NCI-H2196 treated with DMSO at 0.1 percent for 48 hours (cell line): ENCODE results near the gene INPP5E.

Experiments used
- DNase-seq: peaks from one replicate; lab custom pipeline; 2025; ENCODE audit not compliant: unreplicated experiment; lab: John Stamatoyannopoulos, UW

The INPP5E gene

DNA sequence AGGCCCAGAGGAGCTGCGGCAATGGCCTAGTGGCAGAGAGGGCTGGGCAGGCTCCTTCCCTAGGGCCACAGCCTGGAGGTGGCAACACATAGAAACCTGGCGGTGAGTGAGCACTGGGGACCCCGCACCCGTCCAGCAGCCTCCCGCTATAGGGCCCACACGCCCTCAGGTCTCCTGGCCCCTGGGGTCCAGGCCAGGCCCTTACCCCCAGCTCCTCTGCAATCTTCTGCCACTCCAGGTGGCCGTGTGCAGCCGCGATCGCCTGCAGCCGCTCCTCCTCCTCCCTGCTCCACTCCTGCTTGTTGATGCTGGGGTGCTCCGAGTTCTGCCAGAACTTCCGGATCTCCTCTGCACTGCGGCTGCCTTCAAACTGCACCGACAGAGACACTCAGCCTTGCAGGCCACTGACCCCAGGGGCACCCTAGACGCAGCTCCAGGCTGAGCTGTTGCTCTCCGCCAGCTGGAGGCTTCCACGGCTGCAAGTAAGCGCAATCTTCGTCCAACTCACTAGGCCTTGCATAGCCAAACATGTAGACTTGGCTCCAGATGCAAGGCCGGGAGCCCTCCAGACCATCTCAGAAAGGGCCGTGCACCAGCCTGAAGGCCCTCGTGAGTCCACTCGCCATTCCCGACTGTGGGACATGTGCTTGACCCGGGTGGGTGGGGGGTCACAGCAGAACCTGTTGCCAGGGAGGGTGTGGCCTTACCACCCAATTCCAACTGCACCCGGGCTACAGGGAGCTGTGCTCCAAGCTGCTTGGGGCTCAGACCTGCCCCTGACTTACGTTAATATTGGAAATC lies 47.7 kb downstream of the INPP5E start:
- DNase-seq: no peak

DNA sequence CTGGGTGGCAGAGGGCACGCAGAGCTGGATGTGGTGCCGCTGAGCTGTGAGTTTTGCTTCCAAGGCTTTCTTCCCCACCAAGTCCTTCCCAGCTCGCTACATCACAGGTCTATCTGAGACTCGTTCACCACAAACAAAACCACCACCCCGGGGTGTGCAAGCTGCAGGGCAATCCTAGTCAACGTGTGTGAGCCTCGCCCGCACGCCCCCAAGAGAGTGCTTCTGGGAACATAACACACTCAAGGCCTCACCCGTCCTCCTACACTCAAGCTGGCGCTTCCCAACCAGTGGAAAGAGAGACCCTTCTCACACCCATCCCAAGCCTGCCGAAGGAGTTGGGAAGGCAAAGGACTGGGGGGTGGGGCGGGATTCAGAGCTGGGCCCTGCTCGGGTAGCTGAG lies 50.2 kb downstream of the INPP5E start:
- DNase-seq: no peak

DNA sequence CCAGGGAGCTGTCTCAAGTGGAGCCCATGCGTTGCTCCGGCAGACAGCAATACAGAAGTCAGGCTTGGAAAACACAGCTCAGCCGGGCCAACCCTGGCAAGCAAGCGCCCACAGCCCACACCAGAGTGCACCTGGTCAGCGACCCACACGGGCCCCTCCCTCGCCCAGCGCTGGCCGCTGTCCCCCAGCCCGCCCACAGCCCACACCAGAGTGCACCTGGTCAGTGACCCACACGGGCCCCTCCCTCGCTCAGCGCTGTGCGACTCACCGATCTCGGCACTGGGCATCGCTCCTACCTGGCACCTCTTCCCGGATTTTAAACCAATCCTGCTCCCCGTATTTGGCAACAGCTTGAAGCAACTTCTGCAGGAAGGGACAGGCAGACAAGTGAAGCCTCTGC lies 52.4 kb downstream of the INPP5E start:
- DNase-seq: no peak

DNA sequence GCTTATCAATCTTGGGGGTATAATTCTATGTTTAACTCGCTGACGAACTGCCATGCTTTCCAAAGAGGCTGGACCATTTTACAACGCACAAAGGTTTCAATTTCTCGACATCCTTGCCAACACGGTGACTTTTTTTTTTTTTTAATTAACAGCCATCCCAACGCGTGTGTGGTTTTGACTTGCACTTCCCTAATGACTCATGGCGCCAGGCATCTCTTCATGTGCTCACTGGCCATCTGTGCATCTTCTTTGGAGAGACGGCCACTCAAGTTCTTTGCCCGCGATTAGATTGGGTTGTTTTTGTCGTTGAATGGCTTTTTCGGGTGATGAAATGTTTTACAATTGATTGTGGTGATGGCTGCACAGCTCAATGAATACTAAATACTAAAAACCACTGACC lies 53.6 kb downstream of the INPP5E start:
- DNase-seq: no peak

DNA sequence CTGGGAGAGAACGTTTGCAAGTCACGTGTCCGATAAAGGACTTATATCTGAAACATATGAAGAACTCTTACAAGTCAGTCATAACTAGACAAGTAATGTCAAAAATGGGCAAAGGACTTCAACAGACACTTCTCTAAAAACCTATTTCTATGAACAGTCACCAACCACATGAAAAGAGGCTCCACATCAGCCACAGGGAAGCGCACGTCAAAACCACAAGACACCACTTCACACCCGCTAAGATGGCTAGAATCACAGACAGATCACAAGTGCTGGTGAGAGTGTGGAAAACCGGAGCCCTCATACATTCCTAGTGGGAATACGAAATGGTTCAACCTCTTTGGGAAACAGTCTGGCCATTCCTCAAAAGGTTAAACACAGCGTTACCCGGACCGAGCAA lies 54.6 kb downstream of the INPP5E start:
- no peak for DNase-seq

DNA sequence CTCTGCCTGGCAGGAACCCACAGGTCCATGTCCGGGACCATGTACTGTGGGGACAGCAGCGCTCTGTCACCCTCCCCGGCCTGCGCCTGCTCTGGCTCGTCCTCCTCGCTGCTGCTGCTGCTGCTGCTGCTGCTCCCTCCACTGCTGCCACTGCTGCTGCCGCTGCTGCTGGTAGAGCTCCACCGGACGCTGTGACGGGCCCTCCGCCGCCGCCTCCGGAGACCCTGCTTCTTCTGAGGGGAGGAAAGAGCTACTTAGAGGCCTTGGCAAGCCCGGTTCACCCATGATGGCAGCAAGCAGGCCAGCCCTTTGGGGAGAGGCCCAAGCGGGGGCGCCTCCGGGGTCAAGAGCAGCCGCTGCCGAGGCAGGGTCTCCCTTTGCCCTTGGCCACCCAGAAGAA lies 56.2 kb downstream of the INPP5E start:
- DNase-seq: no peak

DNA sequence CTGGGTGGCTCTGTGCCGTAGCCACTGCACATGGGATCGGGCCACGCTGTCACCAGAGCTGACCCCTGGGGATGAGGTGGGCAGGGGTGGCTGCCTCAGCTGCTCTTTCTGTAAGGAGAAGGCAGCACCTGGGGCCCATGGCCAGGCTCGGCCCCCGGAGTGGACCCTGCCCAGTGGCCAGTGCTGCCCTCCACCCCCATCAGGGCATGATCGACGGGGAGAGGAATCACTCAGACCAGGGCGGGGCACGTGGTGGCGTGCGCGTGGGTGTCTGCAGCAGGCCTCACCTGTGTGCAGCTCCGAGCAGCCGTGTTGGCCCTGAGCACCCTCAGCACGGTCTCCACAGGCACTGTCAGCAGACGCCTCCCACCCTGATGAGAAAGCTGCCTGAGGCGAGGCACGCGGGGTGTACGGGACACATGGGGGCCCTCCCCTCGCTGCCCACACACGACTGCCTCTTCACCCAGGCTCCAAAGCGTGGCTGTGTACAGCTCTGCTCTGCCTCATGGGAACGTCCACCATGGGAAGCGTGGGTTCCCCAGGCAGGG lies 57.6 kb downstream of the INPP5E start:
- DNase-seq: no peak

DNA sequence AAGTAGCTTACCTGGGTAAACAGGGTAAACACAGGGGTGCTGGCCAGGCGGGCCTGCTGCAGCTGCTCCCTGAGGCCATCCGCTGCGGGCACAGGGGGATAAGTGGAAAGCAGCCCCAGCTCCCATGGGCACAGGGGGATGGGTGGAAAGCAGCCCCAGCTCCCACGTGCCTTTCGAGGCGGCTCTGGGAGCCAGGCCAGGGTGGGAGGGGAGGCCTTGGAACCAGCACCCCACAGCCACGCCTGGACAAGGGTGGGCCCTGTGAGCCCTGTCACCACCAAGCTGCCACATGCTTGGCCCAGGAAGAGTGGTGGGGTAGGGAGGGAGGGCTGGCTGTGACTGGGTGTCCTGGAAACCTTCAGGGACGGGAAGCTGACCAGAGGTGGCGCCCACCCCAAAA lies 58.3 kb downstream of the INPP5E start:
- DNase-seq: no peak

DNA sequence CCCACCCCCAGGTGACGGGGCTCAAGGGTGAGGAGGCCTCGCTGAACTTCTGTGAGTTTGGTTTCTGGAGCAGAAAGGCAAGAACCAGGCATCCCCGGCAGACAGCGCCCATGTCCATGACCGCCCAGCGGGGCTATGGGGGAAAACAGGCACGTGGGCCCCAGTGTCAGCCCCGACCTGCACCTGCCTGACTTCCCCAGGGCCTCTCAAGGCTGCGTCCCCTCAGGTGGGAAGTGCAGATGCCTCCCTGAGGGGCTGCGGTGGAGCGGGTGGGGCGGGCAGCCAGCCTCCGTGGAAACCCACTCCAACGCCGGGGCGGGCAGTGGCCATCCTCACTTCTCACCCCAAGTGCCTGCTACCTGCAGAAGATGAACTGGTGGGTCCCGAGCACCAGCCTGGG lies 59.3 kb downstream of the INPP5E start:
- no peak for DNase-seq

DNA sequence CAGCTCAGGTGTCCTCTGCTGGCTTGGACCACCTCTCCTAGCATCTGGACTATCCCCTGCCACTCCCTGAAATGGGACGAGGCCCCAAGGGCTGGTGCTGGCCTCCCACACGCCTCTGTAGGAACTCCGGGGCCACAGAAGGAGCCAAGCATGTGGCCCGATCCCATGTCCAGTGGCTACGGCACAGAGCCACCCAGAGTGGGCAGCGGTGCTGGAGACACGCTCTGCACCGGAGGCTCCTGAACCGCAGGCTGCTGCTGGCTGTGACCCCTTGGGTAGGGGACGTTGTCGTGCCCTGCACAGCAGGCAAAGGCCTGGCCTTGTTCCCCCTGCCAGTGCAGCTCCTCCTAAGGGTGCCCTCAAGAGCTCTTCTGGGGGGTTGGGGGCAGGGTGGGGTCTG lies 59.8 kb downstream of the INPP5E start:
- no peak for DNase-seq

DNA sequence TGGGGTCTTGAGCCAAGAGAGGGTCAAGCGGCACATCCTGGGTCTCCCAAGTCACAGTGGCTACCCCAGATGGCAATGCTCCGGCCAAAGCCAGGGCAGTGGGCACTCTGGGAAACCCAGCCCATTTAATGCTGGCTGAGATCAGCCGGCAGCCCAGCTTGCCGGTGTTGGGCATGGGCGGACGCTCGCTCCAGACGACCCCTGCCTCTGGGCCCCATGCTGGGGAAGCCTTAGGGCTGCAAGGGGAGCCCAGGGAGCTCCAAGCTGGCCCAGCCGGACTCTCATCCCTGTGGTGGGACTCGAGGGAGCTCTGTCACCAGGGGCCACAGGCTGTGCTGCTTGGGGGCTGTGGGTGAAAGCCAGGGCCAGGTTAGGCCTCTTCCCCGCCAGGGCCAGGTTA lies 60.2 kb downstream of the INPP5E start:
- DNase-seq: no peak

DNA sequence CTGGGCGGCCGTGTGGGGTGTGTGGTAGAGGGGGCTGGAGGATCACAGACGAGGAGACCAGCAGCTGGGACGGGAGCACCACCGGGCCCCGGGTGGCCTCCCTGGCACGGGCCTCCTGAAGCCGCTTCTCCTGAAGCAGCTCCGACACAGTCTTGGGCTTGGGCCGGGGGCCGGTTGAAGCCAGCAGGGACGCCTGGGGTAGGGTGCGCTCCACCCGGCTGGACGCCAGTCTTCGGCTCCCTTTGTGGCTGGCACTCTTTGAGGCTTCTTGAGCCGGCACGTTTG lies 60.7 kb downstream of the INPP5E start:
- no peak for DNase-seq
